OCI-LY3 (cell line): Measurements from ENCODE around the gene ADSS1.

Source experiments
- H2AFZ ChIP-seq: fragments of 200-600, 300-600 bp; shearing (Covaris generic); 2 replicates; pipeline ENCODE4 v1.6.0; 2014; ENCODE audit warnings: antibody characterized with exemption, low read depth, low read length
- H3K27ac ChIP-seq: fragments of 200-600, 300-600 bp; sonication (generic); 2 replicates; pipeline ENCODE4 v1.5.1; 2014; ENCODE audit warnings: mild to moderate bottlenecking, low read length, moderate library complexity, mixed read lengths
- H3K27me3 ChIP-seq: fragments of 200-600, 300-600 bp; sonication (generic); 2 replicates; pipeline ENCODE4 v1.6.1; 2014; ENCODE audit warnings: low read depth, low read length, mixed read lengths
- H3K36me3 ChIP-seq: fragments of 200-600, 300-600 bp; sonication (generic); replicated peaks from 2 replicates; pipeline ENCODE3; 2014; ENCODE audit warnings: low read depth, low read length, mixed read lengths
- H3K4me1 ChIP-seq: fragments of 300-600, 200-600 bp; sonication (generic); 2 replicates; pipeline ENCODE4 v1.6.1; 2014; ENCODE audit warnings: low read length, mixed read lengths
- H3K4me2 ChIP-seq: fragments of 200-600, 300-600 bp; sonication (generic); 2 replicates; pipeline ENCODE4 v1.6.1; 2014; ENCODE audit warnings: low read length, mixed read lengths
- H3K4me3 ChIP-seq: fragments of 300-600, 200-600 bp; sonication (generic); 2 replicates; pipeline ENCODE4 v1.5.1; 2014; ENCODE audit warnings: antibody characterized with exemption, mild to moderate bottlenecking, low read length, moderate library complexity
- H3K79me2 ChIP-seq: fragments of 300-600, 200-600 bp; shearing (Covaris generic); 2 replicates; pipeline ENCODE4 v1.6.1; 2014; ENCODE audit warnings: mild to moderate bottlenecking, low read length, mixed read lengths
- H3K9ac ChIP-seq: fragments of 300-600, 200-600 bp; shearing (Covaris generic); 2 replicates; pipeline ENCODE4 v1.6.0; 2014; ENCODE audit warnings: mild to moderate bottlenecking, low read length, moderate library complexity
- H3K9me3 ChIP-seq: fragments of 200-600, 300-600 bp; shearing (Covaris generic); 2 replicates; pipeline ENCODE4 v1.6.1; 2014; ENCODE audit warnings: low read length, mixed read lengths; ENCODE audit not compliant: insufficient read depth
- H4K20me1 ChIP-seq: fragments of 200-600, 300-600 bp; sonication (generic); 2 replicates; pipeline ENCODE4 v1.6.1; 2016; ENCODE audit warnings: low read length, mixed read lengths; ENCODE audit not compliant: insufficient read depth
- EZH2phosphoT487 ChIP-seq: fragments of 200-600 bp; shearing (Covaris generic); IDR thresholded peaks from 2 replicates; pipeline ENCODE4 v1.6.1; 2018; ENCODE audit warnings: antibody characterized with exemption, mixed run types, low read depth
- TF ChIP-seq, protein P1 (sequence below): fragments of 200-600, 300-600 bp; sonication (generic); IDR thresholded peaks from 2 replicates; pipeline ENCODE4 v1.5.1; 2014; ENCODE audit warnings: antibody characterized with exemption, low read length, low read depth

The ADSS1 gene

DNA sequence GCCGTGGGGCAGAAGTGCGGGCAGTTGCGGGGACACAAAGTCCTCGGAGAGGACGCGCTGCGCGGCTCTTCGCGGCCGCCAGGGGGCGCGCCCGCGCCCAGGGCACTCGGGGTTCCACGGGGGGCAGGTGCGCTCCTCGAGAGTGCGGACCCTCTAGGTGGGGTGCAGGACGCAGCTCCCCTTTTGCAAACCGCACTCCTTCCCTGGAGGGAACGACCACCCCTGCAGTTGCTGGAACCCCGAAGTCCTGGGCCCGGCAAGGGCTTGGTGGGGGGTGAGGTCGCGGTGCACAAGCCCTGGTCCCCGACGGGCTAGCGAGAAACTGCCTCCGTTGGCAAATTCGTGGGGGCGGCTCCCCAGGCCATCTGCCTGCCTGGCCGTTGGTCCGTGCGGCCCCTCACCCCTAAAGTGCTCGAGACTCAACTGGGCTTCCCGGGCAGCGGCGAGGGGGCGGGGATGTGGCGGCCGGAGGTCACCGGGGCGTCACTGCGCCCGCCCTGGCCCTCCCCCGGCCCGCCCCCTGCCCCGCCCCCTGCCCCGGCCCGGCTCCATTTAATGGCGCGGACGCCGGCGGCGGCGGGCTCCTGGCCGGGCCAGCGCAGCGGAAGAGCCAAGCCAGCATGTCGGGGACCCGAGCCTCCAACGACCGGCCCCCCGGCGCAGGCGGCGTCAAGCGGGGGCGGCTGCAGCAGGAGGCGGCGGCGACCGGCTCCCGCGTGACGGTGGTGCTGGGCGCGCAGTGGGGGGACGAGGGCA, at the start of gene ADSS1:
TSS of gene ADSS1 (plus strand) at position 579 of the 756 bp plus-strand sequence. CDS start at position 621, 42 bp downstream.
- Histone ChIP-seq H3K79me2 (no peaks in the 10 kb centered on the region), H3K4me3 (peak within 1 kb of the TSS; percentile 86), H4K20me1 (no peaks in the 10 kb centered on the region), H3K4me2 (peak within 1 kb of the TSS; percentile 87), H3K9ac (peak within 1 kb of the TSS; percentile 38; the same call in 1 of the 2 replicates), H3K36me3 (no peaks in the 10 kb centered on the region), H2AFZ (no peak within 1 kb of the TSS), H3K27me3 (peaks cover 20% of the 10 kb centered on the region), H3K4me1 (no peaks in the 10 kb centered on the region), H3K27ac (no peak within 1 kb of the TSS), H3K9me3 (no peaks in the 10 kb centered on the region)
- TF ChIP-seq, protein P1, sequence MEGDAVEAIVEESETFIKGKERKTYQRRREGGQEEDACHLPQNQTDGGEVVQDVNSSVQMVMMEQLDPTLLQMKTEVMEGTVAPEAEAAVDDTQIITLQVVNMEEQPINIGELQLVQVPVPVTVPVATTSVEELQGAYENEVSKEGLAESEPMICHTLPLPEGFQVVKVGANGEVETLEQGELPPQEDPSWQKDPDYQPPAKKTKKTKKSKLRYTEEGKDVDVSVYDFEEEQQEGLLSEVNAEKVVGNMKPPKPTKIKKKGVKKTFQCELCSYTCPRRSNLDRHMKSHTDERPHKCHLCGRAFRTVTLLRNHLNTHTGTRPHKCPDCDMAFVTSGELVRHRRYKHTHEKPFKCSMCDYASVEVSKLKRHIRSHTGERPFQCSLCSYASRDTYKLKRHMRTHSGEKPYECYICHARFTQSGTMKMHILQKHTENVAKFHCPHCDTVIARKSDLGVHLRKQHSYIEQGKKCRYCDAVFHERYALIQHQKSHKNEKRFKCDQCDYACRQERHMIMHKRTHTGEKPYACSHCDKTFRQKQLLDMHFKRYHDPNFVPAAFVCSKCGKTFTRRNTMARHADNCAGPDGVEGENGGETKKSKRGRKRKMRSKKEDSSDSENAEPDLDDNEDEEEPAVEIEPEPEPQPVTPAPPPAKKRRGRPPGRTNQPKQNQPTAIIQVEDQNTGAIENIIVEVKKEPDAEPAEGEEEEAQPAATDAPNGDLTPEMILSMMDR, result peak; percentile 71
- no peak for TF ChIP-seq EZH2phosphoT487

DNA sequence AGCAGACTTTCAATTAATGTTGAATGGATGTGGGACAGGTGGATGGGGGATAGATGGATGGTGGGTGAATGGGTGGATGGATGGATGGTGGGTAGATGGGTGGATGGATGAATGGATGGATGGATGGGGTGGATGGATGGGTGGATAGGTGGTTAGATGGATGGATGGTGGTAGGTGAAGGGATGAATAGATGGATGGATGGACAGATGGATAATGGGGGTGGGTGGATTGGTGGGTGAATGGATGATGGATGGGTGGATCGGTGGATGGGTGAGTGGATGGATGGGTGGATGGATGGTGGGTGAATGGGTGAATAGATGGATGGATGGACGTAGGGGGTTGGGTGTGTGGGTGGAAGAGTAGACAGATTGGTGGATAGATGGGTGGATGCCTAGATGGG, 48.6 kb upstream of the ADSS1 start:
- Histone ChIP-seq H3K27me3 (no peaks in the 10 kb centered on the region), H3K27ac (no peak overlapping the region), H2AFZ (no peak overlapping the region), H3K4me2 (no peak overlapping the region), H3K79me2 (no peaks in the 10 kb centered on the region), H3K4me3 (no peak overlapping the region), H3K4me1 (peaks cover 40% of the 10 kb centered on the region), H4K20me1 (no peaks in the 10 kb centered on the region), H3K9me3 (0 out of 2 replicates have a peak, but pooled peaks cover 3% of the 10 kb centered on the region), H3K9ac (no peak overlapping the region), H3K36me3 (no peaks in the 10 kb centered on the region)
- TF ChIP-seq, protein P1, result no peak
- no peak for TF ChIP-seq EZH2phosphoT487

DNA sequence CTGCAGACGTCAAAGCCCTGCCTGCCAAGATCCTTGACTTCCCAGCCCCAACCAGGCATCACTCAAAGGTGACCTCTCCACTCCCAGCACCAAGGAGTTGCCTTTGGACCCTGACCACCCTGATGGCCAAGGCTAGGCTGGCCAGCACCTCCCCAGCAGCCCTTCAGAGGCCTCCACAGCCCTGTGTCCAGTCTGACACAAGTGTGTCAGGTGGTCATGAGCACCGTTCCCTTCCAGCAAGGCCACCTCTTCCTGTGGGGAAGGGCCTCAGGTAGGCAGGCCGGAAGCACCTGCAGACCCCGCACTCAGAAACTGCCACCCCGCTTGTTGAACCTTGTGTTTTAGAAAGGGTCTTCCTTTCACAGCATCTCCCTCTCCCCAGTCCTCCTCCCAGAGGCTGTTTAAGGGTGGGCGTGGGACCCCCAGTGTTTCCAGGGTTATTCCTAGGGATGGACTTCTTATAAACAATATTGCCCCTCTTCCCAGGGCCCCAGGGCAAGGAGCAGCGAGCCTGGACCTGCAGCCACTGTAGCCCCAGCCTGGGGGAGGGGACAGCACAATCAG, 47.8 kb upstream of the ADSS1 start:
- Histone ChIP-seq H3K27me3 (no peaks in the 10 kb centered on the region), H3K36me3 (no peaks in the 10 kb centered on the region), H4K20me1 (no peaks in the 10 kb centered on the region), H3K79me2 (no peaks in the 10 kb centered on the region), H3K9ac (peak overlapping the region; percentile 90; the same call in 1 of the 2 replicates), H3K9me3 (0 out of 2 replicates have a peak, but pooled peaks cover 3% of the 10 kb centered on the region), H2AFZ (no peak overlapping the region), H3K4me1 (peaks cover 48% of the 10 kb centered on the region), H3K4me2 (peak overlapping the region; percentile 97), H3K4me3 (peak overlapping the region; percentile 86), H3K27ac (peak overlapping the region; percentile 88; the same call in 1 of the 2 replicates)
- TF ChIP-seq, protein P1, result no peak
- no peak for TF ChIP-seq EZH2phosphoT487
